GM19452 (cell line): ENCODE results near the gene WFDC2.

ENCODE experiments used
- ATAC-seq: cut with Tn5 transposase; IDR thresholded peaks from one replicate; pipeline ENCODE4 v1.9.1; 2021; ENCODE audit not compliant: unreplicated experiment

Gene WFDC2

DNA sequence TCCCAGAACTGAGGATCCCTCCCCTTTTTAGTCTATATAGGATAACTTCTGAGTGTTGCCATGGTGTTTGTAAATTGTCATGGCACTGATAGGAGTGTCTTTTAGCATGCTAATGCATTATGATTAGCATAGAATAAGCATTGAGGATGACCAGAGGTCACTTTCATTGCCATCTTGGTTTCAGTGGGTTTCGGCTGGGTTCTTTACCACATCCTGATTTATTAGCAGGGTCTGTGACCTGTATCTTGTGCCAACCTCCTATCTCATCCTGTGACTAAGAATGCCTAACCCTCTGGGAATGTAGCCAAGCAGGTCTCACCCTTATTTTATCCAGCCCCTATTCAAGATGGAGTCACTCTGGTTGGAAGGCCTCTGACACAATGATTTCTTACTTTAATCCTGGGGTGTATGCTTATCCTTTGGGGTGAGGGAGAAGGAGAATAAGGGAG is 19.6 kb downstream of the WFDC2 start:
- no peak for ATAC-seq

DNA sequence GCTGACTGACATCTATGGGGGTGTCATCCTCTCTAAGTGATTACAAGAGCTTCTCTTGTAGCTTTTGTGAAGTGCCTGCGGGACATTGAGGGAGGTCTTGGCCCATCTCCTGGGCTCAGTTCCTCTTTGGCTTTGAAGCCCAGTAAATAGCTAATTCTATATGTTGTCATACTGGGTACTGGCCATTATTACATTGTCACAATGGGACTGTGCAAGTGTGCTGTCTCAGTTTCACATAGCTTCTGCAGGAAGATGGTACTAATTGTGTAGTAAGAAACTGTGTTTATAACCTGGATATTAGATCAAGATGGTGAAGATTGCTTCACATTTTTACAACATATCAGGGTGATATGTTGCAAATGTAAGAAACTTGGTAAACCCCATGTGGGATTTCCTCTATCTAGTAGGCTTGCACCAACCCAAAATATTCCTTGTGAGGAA is 26.0 kb downstream of the WFDC2 start:
- ATAC-seq: no peak

DNA sequence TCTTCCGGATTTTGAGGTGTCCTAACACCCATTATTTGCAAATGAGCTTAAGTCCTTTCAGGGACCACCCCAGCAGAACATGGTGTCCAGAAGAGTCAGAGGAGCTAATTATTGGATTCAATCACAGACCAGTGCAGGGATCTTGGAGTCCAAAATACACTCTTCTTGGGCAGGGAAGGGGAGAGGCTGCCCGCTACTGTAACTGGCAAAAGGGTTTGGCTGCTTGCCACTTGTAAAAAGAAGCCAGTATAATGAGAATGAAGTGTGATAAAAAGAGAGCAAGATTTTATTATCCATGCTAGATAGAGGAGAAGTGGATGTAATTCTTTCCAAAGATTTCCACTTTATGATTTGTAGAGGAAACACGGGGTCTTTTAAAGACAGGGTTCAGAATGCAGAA is 26.6 kb downstream of the WFDC2 start:
- no peak for ATAC-seq

DNA sequence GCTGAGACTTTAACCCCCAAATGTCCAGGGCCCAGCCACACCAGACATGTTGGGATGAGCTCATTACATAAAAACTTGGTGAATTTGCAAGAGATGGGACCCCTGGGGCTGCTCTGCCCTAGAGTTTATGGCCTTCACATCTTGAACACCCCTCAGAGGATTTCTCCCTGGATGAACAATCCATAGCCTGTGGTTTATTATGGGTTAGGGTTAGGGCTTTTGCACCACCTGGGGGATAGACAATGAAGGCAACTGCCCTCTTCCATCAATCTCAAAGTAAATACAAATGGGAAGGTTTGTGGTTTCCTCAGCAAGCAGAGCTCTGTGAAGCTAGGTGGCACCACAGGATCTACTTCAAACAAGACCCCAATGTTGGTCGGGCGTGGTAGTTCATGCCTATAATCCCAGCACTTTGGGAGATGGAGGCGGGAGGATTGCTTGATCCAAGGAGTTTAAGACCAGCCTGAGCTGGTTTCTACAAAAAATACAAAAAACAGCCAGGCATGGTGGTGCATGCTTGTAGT is 28.5 kb downstream of the WFDC2 start:
- no peak for ATAC-seq

DNA sequence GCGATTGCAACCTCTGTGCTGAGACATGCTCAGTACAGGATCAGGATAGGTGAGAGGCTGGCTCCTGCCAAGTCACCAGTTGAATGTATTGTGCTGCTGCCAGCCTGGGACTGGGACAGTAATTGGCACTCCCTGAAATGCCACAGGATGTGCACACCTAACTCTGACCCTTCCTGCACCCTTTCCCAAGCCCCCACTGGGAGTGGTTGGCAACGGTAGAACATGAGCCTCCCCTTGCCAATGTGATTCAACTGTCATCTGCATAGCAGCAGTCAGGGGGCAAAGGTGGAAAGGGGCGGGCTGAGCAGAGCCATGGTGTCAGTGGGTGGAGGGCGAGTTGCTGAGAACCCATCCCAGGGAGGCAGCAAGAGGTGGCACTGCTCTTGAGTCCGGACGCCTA is 30.5 kb downstream of the WFDC2 start:
- no peak for ATAC-seq

DNA sequence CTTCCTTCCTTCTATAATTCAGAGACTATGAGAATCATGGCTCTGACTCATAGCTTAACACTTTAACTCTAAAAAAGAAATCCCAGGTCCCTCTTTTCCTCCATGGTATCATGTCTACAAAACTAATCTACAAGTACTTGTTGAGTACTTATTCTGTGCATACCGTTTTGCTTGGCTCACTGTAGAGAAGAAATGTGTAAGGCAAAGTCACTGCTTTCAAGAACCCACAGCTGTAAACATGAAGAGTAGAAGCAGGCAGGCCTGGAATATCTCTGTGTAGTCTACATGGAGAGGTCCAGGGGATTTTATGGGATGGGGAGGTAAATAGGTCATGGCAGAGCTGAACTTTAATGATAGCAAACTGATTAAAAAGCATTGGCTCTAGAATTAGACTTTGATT is 32.0 kb downstream of the WFDC2 start:
- no peak for ATAC-seq

DNA sequence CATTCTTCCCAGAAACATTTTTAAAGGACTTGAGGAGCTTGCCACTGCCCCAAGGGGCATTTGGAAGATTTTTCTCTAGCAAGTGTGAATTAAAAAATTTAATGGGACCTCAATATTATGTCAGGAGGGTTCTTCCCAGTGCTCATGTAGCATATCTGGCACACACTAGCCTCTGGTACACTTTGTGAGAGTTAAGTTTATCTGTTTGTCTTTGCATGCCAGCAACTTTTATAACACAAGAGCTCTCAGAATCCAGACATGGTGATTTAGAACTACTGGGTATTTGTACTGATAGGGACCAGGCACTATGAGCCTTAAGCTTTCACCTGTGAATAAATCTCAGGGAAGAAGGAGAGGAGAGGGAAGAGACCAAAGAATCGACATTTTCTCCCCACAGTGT is 33.0 kb downstream of the WFDC2 start:
- ATAC-seq: no peak

DNA sequence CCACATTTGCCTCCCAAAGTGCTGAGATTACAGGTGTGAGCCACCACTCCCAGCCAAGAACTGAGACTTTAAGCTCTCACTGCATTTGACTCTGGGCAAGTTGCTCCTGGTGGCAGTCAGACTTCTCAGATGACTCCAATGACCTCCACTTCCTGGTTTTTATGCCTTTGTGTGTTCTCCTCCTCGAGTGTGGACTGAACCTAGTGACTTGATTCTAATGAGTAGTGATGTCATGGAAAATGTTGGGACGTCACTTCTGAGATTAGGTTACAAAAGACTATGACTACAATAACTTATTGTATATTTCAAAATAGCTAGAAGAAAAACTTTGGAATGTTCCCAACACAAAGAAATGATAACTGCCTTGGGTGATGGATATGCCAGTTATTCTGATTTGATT is 33.9 kb downstream of the WFDC2 start:
- ATAC-seq: no peak

DNA sequence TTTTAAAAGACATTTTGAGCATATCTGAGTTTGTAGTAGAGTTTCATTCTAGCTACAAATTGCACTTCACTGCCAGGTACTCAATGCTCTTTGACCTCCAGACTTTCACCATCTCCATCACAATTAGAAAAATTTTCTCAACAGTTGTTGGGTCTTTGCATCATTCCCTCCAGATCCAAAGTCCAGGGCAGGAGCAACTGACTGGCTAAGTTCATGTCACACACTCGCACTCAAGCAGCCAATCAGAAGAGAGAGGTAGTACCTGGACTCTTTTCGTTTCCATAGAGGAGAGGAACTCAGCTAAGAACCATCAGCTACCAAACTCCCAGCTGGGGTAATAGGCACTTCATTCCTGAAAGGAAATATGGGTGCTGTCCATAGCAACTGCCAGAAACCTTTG is 36.8 kb downstream of the WFDC2 start:
- no peak for ATAC-seq

DNA sequence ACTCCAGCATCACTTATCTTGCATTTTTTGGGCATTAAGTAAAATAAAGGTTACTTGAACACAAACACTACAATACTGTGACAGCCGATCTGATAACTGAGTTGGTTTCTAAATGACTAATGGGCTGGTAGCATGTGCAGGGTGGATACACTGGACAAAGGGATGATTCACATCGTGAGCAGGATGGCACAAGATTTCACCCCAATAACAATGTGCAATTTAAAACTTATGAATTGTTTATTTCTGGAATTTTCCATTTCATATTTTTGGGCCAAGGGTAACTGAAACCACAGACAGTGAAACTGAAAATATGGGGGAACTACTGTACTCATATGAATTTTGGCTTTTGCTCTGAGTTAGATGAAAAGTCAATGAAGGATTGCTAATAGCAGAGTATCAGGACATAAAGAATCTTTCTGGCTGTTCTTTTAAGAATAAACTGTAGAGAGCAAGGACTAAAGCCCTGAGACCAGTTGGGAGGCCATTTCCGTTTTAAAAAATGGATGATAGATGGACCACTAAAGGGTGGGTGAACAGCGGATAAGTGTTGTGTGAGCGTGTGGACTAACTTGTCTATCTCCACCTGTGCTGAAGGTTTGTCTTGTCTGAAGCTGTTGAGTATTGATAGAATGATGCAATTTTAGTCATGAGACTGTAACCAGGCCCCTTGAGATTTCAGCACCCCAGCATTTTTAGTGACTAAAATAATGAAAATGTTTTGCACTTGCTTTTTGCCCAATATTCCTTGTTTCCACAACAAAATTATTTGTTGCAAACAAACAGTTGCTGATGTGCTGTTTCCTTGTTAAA is 37.7 kb downstream of the WFDC2 start:
- no peak for ATAC-seq

DNA sequence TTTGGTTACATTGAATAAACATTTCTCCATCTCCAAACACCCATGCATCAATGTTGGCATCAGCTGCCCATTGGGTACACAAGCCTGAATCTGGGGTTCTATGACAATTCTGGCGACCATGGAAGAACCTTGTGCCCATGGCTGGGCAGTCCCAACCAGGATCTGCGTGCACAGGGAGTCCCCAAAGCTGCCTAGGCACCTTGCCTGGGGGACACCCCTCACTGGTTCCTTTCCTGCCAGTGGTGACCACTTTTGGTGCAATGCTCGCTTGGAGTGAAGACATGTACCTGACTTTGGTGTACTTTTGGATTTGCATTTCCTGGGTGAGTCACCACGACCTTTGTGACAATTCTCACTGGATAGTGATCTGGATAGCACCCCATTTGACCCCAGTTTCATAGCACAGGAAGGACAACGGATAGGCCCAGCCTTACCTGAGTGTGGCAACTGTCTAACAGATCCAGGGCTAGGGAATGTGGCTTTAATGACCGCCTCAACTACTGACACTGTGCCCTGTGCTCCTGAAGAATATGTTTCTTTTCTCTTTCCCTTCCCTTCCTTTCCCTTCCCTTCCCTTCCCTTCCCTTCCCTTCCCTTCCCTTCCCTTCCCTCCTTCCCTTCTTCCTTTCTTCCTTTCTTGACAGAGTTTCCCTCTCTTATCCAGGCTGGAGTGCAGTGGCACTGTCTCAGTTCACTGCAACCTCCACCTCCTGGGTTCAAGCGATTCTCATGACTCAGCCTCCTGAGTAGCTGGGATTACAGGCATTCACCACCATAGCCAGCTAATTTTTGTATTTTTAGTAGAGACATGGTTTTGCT is 38.7 kb downstream of the WFDC2 start:
- no peak for ATAC-seq

DNA sequence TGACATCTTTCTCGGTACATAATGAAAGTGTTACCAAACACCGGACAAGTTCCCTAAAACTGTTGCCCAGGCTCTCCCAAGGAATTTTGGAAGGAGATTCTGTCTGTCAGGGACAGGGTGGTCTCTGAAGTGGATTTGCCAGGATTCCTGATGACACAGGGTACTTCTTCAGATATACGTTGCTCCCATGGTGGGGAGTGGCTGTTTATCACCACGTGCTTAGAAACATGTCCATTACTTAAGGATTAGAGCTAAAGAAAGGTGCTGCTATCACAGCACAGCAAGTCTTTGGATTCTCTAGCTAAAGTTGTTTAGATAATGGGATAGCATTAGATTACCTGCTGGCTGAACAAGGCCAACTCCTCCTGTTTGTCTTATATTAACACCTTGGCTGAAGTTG is 39.5 kb downstream of the WFDC2 start:
- ATAC-seq: no peak

DNA sequence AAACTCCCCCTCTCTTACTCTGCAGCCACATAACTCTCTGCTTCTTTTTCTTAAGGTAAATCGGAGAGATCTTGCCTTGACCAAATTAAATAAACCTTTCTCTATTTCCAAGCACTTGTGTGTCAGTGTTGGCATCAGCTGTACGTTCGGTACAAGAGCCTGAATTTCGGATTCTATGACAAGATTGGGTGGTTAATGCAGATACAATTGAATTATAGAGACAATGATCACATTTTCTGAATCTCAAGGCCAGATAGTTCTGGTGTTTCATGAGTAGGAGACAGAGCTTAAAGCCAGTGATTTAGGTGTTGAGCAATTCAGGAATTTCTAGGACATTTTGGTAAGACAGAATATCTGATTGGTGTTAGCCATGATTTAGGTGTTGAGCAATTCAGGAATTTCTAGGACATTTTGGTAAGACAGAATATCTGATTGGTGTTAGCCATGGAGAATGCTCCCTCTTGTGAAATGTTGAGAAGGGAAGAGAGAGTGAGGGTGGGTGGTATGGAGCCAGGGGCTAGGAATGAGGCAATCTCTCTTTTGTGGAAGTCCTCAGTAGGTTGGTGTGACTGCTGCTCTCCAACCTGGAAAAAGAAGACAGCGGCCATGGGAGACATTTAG is 40.8 kb downstream of the WFDC2 start:
- ATAC-seq: no peak

DNA sequence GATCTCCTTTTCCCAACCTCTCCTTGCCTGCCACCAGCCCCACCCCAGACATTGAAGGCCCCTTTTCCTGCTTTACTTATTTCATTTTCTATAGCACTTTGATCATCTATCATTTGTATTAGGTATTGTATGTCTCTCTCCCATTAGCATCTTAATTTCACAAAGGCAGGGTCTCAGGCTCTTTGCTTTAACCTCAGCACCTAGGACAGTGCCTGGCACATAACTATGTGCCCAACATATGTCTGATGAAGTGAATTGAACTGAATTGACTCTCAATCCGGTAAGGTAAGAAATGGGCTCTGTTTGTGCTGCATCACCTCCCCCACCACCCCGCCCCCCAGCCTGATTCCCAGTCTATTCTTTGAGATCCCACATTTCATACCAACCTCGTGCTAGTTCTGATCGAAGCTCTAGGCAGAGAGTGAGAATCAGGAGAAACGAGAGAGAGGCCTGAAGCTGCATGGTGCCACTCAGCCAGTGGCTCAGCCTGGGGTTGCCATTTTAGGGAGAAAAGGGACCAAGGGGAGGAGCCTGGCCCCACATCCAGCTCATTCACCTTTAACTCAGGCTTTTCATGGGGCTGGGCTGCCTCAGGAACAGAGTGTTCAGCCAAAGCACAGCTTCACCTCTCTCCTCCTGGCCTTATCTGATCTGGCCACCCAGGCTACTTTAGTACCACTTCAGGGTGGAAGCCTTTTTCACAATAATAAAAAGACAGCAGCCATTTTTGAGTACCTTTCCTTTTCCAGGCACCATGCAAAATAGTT is 45.8 kb downstream of the WFDC2 start, which contains the start of gene SPINT3:
SPINT3 (minus strand) TSS at position 476 of the 767 bp plus-strand sequence; CDS start at position 462, 14 bp downstream.
- ATAC-seq: no peak

DNA sequence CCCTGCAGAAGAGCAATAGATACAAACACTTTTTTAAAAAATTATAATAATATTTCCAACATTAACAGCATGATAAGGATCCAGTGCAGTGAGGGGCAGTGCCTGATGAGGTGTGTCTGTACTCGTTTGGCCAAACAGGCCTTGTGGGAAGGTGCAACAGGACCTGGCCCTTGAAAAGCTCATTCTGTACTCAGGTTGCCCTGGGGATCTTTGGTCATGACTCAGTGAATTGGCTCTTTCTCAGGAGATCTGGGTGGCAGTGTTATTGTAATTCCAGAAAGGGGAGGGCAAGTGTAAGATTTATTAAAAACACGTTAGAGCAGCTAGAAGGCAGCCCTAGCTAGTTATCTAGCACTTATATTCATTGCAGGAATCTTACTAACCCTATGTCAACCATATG is 48.7 kb downstream of the WFDC2 start:
- no peak for ATAC-seq

DNA sequence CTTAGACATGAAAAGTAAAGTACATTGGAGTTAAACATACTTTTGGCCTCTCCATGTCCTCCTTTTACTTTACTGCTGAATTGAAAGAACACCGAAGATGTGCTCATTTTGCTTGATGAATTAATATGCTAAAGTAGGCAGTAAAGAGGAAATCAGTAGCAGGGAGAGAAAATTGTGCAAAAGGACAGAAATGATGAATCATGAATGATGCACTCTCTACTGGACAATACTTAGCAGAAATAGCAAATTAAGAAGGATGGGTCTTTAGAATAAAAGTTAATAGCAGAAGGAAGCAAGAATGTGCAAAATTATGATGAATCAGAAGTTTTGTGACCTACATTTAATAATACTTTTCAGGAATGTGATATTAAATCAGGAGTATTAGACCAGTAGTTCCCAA is 54.3 kb downstream of the WFDC2 start:
- ATAC-seq: no peak

DNA sequence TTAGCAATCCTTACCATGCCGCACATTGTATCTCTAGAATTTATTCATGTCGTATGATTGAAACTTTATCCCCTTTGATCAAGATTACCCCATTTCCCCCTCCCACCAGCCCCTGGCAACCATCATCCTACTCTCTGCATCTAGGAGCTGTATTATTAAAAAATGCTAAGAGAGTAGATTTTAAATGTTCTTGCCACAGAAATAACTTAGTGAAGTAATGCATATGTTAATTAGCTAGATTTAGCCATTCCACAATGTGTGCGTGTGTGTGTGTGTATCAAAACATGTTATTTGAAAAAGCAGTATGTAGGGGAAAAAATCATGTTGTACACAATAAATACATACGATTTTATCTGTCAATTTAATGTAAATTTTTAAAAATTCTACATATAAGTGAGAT is 57.7 kb downstream of the WFDC2 start:
- ATAC-seq: no peak
